GM19455 (cell line): ENCODE data around the gene ZNF365.
"Not testable (repeated sequence)": the region's sequence is repeated elsewhere in the genome, so short reads cannot be mapped to it uniquely, and the experiment has no call there.

ENCODE experiments used
- ATAC-seq: cut with Tn5 transposase; IDR thresholded peaks from one replicate; pipeline ENCODE4 v1.9.1; 2021; ENCODE audit not compliant: unreplicated experiment

Gene ZNF365

GRCh38 chr10:62373995-62374861, at the start of gene ZNF365:
Gene ZNF365 (plus strand): TSS chr10:62374369. CDS start chr10:62376194, 1,825 bp downstream.
- ATAC-seq, result no peak

GRCh38 chr10:62326176-62326575, 48.0 kb upstream of the ZNF365 start:
- no peak for ATAC-seq

GRCh38 chr10:62327885-62328284, 46.3 kb upstream of the ZNF365 start:
- ATAC-seq, result no peak

GRCh38 chr10:62330213-62330612, 44.0 kb upstream of the ZNF365 start:
- no peak for ATAC-seq

GRCh38 chr10:62332406-62332805, 41.8 kb upstream of the ZNF365 start:
- ATAC-seq, result no peak

- ATAC-seq, result no peak
These were observed 40.9 kb upstream of the ZNF365 start for GRCh38 chr10:62333135-62333889.

- no peak for ATAC-seq
These were observed 40.0 kb upstream of the ZNF365 start for GRCh38 chr10:62333988-62334682.

- no peak for ATAC-seq
These were observed 38.8 kb upstream of the ZNF365 start for GRCh38 chr10:62335326-62335725.

GRCh38 chr10:62336404-62336803, 37.8 kb upstream of the ZNF365 start:
- ATAC-seq, result no peak

GRCh38 chr10:62341419-62341818, 32.8 kb upstream of the ZNF365 start:
- ATAC-seq, result no peak

GRCh38 chr10:62343000-62343399, 31.2 kb upstream of the ZNF365 start:
- ATAC-seq, result no peak

- ATAC-seq, result no peak
These were observed 26.1 kb upstream of the ZNF365 start for GRCh38 chr10:62348029-62348428.

GRCh38 chr10:62352356-62352970, 21.7 kb upstream of the ZNF365 start:
- no peak for ATAC-seq

- ATAC-seq, result no peak
These were observed 19.3 kb upstream of the ZNF365 start for GRCh38 chr10:62354916-62355315.

GRCh38 chr10:62356447-62356846, 17.7 kb upstream of the ZNF365 start:
- ATAC-seq, result no peak

- ATAC-seq, result not testable (repeated sequence)
These were observed 16.0 kb upstream of the ZNF365 start for GRCh38 chr10:62358151-62358550.

- no peak for ATAC-seq
These were observed 552 bp upstream of the ZNF365 start for GRCh38 chr10:62373639-62373994.

- ATAC-seq, result no peak
These were observed 917 bp downstream of the ZNF365 start for GRCh38 chr10:62374862-62375710.

GRCh38 chr10:62376071-62377025, 2.2 kb downstream of the ZNF365 start:
- no peak for ATAC-seq
